ENCODE results near the gene ROR2. TPM values are rescaled to one million over a fixed set of nuclear protein-coding genes. Genes with fewer than 3 reads are reported as not detected.

Gene ROR2
- polyA plus RNA-seq, 3 donors, result not detected

- 50% methylated on average over 1 of the region's 2 CpGs for WGBS (ENCODE audit: insufficient coverage)
- Mint-ChIP-seq H3K27ac (no peak overlapping the region), H3K27me3 (ENCODE audit: low read depth in 3 of 3) (peaks cover 11 to 26% (median 17%) of the 10 kb centered on the region in 3 donors), H3K4me3 (no peak overlapping the region), H3K9me3 (peaks cover 0 to 3% (median 0%) of the 10 kb centered on the region in 7 donors), H3K36me3 (no peaks in the 10 kb centered on the region), H3K4me1 (no peaks in the 10 kb centered on the region)
- Histone ChIP-seq H3K4me1 (ENCODE audit: control insufficient read depth in 1 of 2, insufficient read depth in 2 of 2, low read length in 2 of 2) (no peaks in the 10 kb centered on the region), H3K4me3 (replicated peaks in 1 of 3; ENCODE audit: low read depth in 2 of 3, low read length in 3 of 3) (no peak overlapping the region), H3K36me3 (replicated peaks in 1 of 2; ENCODE audit: control insufficient read depth in 1 of 2, insufficient read depth in 2 of 2, low read length in 2 of 2) (no peaks in the 10 kb centered on the region), H3K79me2 (ENCODE audit: insufficient read depth, low read length) (no peaks in the 10 kb centered on the region), H4K20me1 (ENCODE audit: insufficient read depth, low read length) (no peaks in the 10 kb centered on the region), H3K27ac (ENCODE audit: low read depth in 1 of 2, low read length in 2 of 2) (no peak overlapping the region), H3K4me2 (replicated peaks; ENCODE audit: extremely low read depth, low read length, poor library complexity, severe bottlenecking) (no peak overlapping the region), H3K9me3 (replicated peaks in 1 of 2; ENCODE audit: control insufficient read depth in 1 of 2, insufficient read depth in 1 of 2, low read length in 2 of 2) (no peaks in the 10 kb centered on the region), H2AFZ (ENCODE audit: insufficient read depth, low read depth, low read length, poor library complexity, severe bottlenecking) (no peak overlapping the region), H3K9ac (ENCODE audit: insufficient read depth, low read length, poor library complexity, severe bottlenecking) (no peak overlapping the region), H3K27me3 (ENCODE audit: control insufficient read depth in 2 of 2, insufficient read depth in 2 of 2, low read length in 2 of 2) (peaks cover under 1 to 2% of the 10 kb centered on the region in 2 donors)
- no peak for DNase-seq
- TF ChIP-seq CTCF (IDR thresholded peaks at IDR 0.05), result no peak
- intact Hi-C loops (cut with micrococcal nuclease), result no loop called here
These were observed 22.7 kb upstream of the ROR2 start for GRCh38 chr9:91972711-91973110.

- H4K20me1 ChIP-seq (ENCODE audit: insufficient read depth, low read length), result no peaks in the 10 kb centered on the region
- Mint-ChIP-seq H3K27ac (no peak overlapping the region), H3K36me3 (no peaks in the 10 kb centered on the region), H3K4me3 (no peak overlapping the region), H3K27me3 (ENCODE audit: low read depth in 3 of 3) (peaks cover 11 to 29% (median 16%) of the 10 kb centered on the region in 3 donors), H3K4me1 (no peaks in the 10 kb centered on the region), H3K9me3 (peaks cover 0 to 3% (median 0%) of the 10 kb centered on the region in 7 donors)
- no peak overlapping the region for H2AFZ ChIP-seq (ENCODE audit: insufficient read depth, low read depth, low read length, poor library complexity, severe bottlenecking)
- H3K27me3 ChIP-seq (ENCODE audit: control insufficient read depth in 2 of 2, insufficient read depth in 2 of 2, low read length in 2 of 2), result peaks cover 2% of the 10 kb centered on the region in 2 donors
- H3K4me3 ChIP-seq (replicated peaks in 1 of 3; ENCODE audit: low read depth in 2 of 3, low read length in 3 of 3), result no peak overlapping the region
- no peaks in the 10 kb centered on the region for H3K9me3 ChIP-seq (replicated peaks in 1 of 2; ENCODE audit: control insufficient read depth in 1 of 2, insufficient read depth in 1 of 2, low read length in 2 of 2)
- no peak overlapping the region for H3K4me2 ChIP-seq (replicated peaks; ENCODE audit: extremely low read depth, low read length, poor library complexity, severe bottlenecking)
- no peak for DNase-seq
- no peaks in the 10 kb centered on the region for H3K79me2 ChIP-seq (ENCODE audit: insufficient read depth, low read length)
- H3K27ac ChIP-seq (ENCODE audit: low read depth in 1 of 2, low read length in 2 of 2), result no peak overlapping the region
- no CpG with 5 or more reads among the region's 4 CpGs for WGBS (ENCODE audit: insufficient coverage)
- TF ChIP-seq CTCF (IDR thresholded peaks at IDR 0.05), result no peak
- H3K4me1 ChIP-seq (ENCODE audit: control insufficient read depth in 1 of 2, insufficient read depth in 2 of 2, low read length in 2 of 2), result no peaks in the 10 kb centered on the region
- no peaks in the 10 kb centered on the region for H3K36me3 ChIP-seq (replicated peaks in 1 of 2; ENCODE audit: control insufficient read depth in 1 of 2, insufficient read depth in 2 of 2, low read length in 2 of 2)
- intact Hi-C loops (cut with micrococcal nuclease), result no loop called here
- H3K9ac ChIP-seq (ENCODE audit: insufficient read depth, low read length, poor library complexity, severe bottlenecking), result no peak overlapping the region
These were observed 22.1 kb upstream of the ROR2 start for GRCh38 chr9:91972076-91972626.
